Fibroblast of peridontal ligament (primary cell): ENCODE results near the gene PODXL2.
"Not testable (repeated sequence)": the region's sequence is repeated elsewhere in the genome, so short reads cannot be mapped to it uniquely, and the experiment has no call there.

Experiments used
- DNase-seq: peaks from one replicate; pipeline ENCODE4 v3.0.0-alpha.2; 2010; ENCODE audit errors: extremely low read depth

The PODXL2 gene

GRCh38 chr3:127604546-127605165 lies 24.3 kb upstream of the PODXL2 start:
- no peak for DNase-seq

- not testable (repeated sequence) for DNase-seq
These were observed 23.4 kb upstream of the PODXL2 start for GRCh38 chr3:127605547-127605946.

- no peak for DNase-seq
These were observed 22.7 kb upstream of the PODXL2 start for GRCh38 chr3:127606086-127606805.

- DNase-seq, result no peak
These were observed 21.9 kb upstream of the PODXL2 start for GRCh38 chr3:127606981-127607595.

DNA sequence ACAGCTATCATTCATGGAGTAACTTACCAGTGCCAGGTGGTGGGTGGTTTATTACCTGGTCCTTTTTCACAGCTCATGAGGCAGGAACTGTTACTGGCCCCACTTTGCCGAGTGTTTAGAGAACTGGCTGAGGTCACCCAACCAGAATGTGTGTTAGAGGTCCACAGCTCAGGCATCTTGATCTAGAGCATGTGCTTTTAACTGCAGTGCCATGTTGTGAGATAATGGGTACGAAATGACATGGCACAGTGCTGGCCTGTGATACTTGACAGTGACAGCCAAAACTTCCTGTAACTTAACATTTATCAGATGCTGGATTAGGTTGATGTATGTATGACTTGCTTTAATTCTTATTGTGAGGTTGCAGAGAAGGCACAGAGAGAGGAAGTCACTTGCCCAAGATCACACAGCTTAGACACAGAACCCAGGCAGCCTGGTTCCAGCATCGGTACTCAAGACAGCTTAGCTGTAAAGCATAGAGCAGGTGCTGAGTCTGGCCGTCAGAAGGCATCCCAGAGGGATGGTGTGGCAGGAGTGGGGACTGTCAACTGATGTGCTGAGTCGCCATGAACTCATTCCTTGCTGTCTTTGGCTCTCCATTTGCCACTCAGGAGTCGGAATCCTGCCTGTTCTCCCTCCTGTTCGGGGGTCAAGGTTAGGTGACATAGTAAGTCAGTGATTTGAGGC lies 21.2 kb upstream of the PODXL2 start:
- DNase-seq, result no peak

- no peak for DNase-seq
These were observed 20.6 kb upstream of the PODXL2 start for GRCh38 chr3:127608362-127608718.

DNA sequence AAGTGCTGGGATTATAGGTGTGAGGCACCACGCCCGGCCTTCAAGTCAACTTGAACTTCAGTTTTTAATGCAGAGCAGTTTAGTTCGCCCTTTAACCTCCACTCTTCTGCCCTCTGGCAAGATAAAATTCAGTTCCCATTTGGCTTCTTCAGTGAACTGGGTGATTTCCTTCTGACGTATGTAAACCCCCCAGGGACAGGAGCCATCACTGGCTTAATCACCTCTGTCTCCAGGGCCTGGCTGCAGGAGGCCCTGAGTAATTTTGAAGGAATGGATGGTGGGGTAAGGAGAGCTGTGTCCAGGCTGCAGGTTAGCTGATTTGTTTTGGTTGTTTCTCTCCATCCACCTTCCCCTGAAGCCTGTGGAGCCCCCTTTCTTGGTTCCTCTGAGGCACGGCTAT lies 18.9 kb upstream of the PODXL2 start:
- DNase-seq, result no peak

DNA sequence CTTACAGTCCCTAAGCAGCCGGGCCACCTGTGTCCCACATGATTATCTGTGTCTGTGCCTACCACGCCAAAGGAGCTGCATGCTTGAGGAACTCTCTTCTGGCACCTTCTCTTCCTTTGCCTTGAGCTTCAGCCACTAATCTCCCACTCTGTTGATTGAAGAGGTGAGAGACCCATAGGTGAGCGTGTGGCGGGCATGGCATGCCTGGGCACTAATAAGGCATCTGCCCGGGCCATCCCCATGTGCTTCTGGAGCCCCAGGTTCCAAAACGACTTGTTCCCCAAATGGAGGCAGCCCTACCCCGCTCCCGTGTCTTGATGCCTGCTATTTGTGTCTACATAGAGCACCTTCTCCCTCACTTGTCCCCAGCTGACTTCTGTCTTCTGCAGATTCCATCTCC lies 17.7 kb upstream of the PODXL2 start:
- DNase-seq, result no peak

DNA sequence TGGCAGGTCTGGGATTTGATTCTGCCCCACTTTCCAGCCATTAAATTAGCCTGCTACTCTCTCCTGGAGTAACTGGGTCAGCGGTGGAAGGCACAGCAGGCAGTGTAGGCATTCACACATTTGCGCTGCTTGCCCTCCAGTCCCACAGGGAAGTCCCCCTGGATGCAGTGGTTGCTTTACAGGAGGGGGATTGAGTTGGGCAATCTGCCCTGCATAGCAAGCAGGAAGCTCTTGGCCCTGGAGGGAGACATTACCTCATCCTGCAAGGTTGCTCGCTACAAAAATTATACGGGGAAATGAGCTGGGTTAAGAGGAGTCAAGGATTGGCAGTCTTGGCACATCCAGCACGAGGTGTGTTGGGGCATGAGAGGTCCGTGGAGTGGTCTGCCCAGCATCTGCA lies 16.0 kb upstream of the PODXL2 start:
- no peak for DNase-seq

GRCh38 chr3:127613406-127613805 lies 15.6 kb upstream of the PODXL2 start:
- no peak for DNase-seq

DNA sequence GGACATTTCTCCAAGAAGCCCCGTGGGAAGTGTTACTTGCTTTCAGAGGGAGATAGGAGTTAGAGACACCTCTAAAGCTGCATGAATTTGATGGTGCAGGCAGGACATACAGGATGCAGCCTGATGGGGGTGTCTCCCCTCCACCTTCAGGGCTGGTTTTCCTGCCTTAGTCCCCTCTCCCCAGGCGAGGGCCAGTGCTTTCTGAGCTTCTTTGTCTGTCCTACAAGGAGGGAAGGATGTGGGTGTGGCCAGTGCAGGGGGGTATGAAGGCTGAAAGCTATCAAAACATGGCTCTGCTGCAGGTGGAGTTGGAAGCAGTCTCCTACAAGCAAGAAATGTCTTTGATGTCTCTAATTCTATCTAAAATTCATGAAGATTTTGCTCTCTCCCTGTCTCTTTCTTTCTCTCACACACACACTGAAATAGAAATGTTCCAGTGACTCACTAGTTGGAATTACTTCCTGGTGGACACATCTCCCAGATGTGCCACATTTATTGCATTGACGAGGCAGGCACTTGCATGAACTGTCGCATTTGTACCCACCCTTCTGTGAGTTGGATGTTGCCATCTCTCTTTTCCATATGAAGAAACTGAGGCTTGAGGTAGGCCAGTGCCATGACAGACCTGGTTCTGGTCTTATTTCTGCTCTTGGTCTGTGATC lies 13.9 kb upstream of the PODXL2 start:
- DNase-seq, result no peak

- no peak for DNase-seq
These were observed 13.2 kb upstream of the PODXL2 start for GRCh38 chr3:127615631-127616305.

- DNase-seq, result no peak
These were observed 12.0 kb upstream of the PODXL2 start for GRCh38 chr3:127616836-127617605.

GRCh38 chr3:127618891-127619290 lies 10.1 kb upstream of the PODXL2 start:
- no peak for DNase-seq

DNA sequence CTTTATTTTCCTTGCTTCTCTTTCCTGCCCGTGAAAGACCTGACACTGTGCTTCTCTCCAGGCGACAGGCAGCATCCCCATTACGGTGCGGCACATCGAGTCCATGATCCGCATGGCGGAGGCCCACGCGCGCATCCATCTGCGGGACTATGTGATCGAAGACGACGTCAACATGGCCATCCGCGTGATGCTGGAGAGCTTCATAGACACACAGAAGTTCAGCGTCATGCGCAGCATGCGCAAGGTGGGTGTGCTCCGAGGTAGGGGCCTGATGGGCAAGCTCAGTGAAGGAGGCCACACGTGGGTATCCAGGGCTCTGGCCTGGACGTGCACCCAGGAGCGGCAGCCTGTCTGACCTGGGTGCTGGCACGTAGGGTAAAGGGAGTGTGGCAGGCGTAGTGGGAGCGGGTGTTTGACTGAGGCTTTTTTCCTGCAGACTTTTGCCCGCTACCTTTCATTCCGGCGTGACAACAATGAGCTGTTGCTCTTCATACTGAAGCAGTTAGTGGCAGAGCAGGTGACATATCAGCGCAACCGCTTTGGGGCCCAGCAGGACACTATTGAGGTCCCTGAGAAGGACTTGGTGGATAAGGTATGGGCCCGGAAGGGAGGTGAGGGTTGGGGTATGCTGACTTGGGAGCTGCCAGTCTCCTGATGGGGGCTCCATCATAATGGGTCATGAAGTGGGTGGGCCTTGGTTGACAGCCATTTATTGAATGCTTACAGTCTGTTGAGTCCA lies 8.2 kb upstream of the PODXL2 start:
- no peak for DNase-seq

- no peak for DNase-seq
These were observed 7.0 kb upstream of the PODXL2 start for GRCh38 chr3:127622031-127622430.

DNA sequence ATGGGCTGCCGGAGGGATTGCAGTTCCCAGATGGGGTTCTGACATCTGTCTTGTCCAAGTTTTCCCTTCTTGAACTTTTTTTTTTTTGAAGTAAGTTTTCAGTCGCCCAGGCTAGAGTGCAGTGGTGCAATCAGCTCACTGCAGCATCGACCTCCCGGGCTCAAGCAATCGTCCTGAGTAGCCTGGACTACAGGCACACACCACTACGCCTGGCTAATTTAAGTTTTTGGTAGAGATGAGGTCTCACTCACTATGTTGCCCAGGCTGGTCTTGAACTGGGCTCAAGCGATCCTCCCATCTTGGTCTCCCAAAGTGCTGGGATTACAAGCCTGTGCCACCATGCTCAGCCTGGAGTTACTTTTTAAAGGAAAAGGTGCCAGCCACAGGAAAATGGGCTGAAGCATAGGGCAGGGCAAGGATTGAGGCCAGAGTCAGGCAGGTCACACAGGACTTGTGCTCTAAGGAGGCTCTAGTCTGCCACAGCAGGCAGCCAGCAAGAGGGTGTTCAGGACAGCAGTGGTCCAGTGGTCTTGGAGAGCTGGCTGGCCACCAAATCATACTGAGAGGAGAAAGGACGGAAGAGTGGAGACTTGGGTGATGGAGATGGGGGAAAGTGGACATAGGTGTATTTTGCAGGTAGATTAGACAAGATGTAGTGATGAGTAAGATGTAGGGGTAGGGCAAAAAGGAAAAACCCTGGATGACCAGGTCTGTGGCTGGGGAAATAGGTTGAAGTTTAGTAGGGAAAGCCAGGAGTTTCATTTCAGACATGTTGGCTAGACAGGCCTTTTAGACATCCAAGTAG lies 6.0 kb upstream of the PODXL2 start:
- DNase-seq, result no peak

- DNase-seq, result no peak
These were observed 4.9 kb upstream of the PODXL2 start for GRCh38 chr3:127624063-127624462.

DNA sequence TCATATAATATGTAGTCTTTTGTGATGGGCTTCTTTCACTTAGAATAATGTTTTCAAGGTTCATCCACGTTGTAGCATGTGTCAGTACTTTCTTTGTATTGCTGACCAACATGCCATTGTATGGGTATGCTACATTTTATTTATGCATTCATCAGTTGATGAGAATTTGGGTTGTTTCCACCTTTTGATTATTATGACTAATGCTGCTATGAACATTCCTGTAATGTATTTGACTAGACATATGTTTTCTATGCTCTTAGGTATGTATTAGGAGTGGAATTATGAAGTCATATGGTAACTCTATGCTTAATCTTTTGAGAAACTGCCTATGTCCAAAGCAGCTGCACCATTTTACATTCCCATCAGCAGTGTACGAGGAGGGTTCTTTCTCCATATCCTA lies 3.2 kb upstream of the PODXL2 start:
- DNase-seq, result no peak
